ENCODE results near the gene BSPRY.

BSPRY gene

DNA sequence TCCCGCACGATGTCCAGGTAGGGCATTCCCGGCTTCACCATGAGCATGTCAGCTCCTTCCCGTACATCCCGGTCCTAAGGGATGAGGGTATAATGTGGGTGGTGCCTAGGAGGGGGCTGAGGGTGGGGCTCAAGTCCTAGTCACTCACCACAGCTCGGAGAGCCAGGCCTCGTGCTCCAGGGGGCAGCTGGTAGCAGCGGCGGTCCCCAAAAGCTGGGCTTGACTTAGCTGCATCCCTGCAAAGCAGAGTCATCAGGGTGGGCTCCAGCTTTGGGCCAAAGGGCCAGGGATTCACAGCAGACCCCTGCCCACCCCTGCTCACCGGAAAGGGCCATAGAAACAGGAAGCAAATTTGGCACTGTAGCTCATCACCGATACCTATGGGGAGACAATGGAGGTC is 40.1 kb downstream of the BSPRY start:
- no peak overlapping the region for H3K4me3 ChIP-seq
- H3K36me3 ChIP-seq = peaks cover 83% of the 10 kb centered on the region
- no peak overlapping the region for H3K9ac ChIP-seq
- no peak for TF ChIP-seq Cebpa-rat (IDR thresholded peaks at IDR 0.05)
- H3K9me3 ChIP-seq = no peaks in the 10 kb centered on the region
- no peak overlapping the region for H3K27ac ChIP-seq
- no peaks in the 10 kb centered on the region for H3K27me3 ChIP-seq
- H3K4me1 ChIP-seq = peaks cover 12% of the 10 kb centered on the region
- H4K20me1 ChIP-seq = no peaks in the 10 kb centered on the region
- H3K4me2 ChIP-seq = no peak overlapping the region

DNA sequence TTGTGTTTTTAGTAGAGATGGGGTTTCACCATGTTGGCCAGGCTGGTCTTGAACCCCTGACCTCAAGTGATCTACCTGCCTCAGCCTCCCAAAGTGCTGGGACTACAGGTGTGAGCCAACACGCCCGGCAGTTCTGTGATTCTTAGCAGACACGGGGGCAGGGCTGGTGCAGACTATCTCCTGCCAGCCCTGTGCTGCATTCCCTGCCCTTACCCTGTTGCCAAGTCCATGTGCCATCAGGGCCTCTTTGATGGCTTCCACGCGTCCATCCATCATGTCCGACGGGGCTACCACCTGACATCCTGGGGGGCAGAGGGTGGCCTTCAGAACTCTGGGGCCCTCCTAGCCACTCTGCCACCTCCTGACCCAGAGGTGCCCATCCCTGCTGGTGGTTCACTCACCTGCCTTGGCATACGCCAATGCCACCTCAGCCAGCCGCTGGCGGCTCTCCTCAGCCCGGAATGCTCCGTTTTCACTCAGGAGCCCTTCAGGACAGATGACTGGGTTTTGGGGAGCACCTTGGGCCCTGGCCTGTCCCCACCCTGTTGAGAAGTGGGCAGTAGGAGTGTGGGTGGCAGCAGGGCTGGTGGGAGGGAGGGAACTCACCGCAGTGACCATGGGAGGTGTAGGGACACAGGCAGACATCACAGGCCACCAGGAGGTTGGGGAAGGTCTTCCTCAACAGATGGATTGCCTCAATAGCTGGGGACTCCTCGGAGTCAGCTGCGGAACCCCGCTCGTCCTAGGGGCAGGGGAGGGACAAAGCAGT is 41.0 kb downstream of the BSPRY start:
- Histone ChIP-seq H3K4me3 (no peak overlapping the region), H4K20me1 (no peaks in the 10 kb centered on the region), H3K4me2 (no peak overlapping the region), H3K36me3 (peaks cover 88% of the 10 kb centered on the region), H3K4me1 (peaks cover 12% of the 10 kb centered on the region), H3K9ac (no peak overlapping the region), H3K27ac (no peak overlapping the region), H3K9me3 (no peaks in the 10 kb centered on the region), H3K27me3 (no peaks in the 10 kb centered on the region)
- TF ChIP-seq Cebpa-rat (IDR thresholded peaks at IDR 0.05) = no peak

DNA sequence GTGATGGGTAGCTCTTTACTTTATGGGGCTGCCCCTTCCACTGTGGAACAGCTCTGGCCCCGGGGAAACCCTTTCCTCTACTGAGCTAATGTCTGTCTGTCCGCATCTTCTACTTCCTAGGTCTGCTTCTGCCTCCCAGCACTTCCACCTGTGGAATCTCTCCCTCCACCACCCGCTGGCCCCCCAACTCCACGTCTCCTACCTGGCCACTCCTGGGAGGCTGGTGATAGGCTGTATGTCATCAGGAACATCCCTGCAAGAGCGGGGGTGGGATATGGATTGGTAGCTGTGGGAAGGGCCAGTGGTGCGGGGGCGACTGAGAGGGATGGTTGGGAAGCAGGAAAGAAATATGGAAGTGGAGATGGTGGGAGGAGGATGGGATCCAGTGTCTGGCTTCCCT is 42.6 kb downstream of the BSPRY start:
- peaks cover 12% of the 10 kb centered on the region for H3K4me1 ChIP-seq
- H3K27me3 ChIP-seq = no peaks in the 10 kb centered on the region
- H3K27ac ChIP-seq = no peak overlapping the region
- H3K9ac ChIP-seq = no peak overlapping the region
- no peak for TF ChIP-seq Cebpa-rat (IDR thresholded peaks at IDR 0.05)
- H3K9me3 ChIP-seq = no peaks in the 10 kb centered on the region
- H3K36me3 ChIP-seq = peaks cover 85% of the 10 kb centered on the region
- no peak overlapping the region for H3K4me3 ChIP-seq
- no peak overlapping the region for H3K4me2 ChIP-seq
- no peaks in the 10 kb centered on the region for H4K20me1 ChIP-seq

DNA sequence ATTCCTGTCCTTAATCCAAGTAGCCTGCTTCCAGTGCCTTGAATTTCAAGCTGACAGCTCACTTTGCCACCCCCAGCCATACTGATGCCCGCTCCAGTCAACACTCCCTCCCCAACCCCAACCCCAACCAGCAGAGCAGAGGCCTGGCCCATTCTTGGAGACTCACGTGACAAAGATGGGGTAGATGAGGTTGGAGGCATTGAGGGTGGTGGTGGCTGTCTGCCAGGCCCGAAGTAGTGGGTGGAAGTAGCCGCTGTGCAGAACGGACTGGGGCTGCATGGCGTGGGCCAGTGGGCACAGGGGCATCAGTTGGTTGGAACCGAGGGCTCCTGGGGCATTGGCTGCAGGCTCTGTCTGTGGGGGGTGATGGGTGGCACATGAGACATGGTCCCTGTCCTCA is 43.9 kb downstream of the BSPRY start:
- Histone ChIP-seq H3K9ac (no peak overlapping the region), H3K27ac (no peak overlapping the region), H3K4me2 (no peak overlapping the region), H3K27me3 (no peaks in the 10 kb centered on the region), H3K4me1 (peaks cover 8% of the 10 kb centered on the region), H3K9me3 (no peaks in the 10 kb centered on the region), H3K4me3 (no peak overlapping the region), H4K20me1 (0 out of 2 replicates have a peak, but pooled peaks cover 2% of the 10 kb centered on the region), H3K36me3 (peaks cover 72% of the 10 kb centered on the region)
- TF ChIP-seq Cebpa-rat (IDR thresholded peaks at IDR 0.05) = no peak

DNA sequence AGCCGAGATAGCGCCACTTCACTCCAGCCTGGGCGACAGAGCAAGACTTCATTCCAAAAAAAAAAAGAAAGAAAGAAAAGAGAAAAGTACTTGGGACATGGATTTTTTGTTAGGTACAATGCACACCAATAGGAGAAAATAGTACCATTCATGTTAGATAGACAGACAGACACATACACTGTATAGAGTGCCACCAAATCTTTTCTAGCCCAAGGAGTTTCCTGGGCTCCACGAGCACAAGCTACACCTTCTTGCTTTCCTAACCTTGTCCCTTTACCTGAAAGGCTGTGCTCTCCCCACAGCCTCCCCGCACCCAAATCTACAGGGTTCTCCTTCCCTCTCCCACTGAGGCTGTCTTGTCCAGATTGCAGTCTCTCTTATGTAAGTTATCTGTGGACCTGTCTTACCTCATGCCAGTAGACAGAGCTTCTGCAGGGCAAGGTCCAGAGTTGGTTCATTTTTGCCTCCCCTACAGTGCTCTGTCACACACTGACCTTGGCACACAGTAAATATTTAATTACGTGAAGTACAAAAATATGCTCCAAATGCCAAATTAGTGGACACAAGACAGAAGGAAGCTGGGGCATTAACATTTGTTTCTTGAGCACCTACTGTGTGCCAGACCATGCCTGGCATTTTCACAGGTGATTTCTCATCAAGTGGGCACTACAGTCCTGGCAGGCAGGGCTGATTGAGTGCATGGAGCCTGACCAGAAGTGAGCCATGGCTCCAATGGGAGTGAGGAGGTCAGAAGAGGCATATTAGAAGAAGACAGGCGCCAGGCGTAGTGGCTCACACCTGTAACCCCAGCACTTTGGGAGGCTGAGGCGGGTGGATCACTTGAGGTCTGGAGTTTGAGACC is 45.9 kb downstream of the BSPRY start:
- Histone ChIP-seq H3K27ac (no peak overlapping the region), H3K9me3 (no peaks in the 10 kb centered on the region), H4K20me1 (peaks cover 21% of the 10 kb centered on the region; the same call in 1 of the 2 replicates), H3K27me3 (no peaks in the 10 kb centered on the region), H3K36me3 (peaks cover 53% of the 10 kb centered on the region), H3K4me1 (peaks cover 21% of the 10 kb centered on the region), H3K4me3 (no peak overlapping the region), H3K4me2 (no peak overlapping the region), H3K9ac (no peak overlapping the region)
- TF ChIP-seq Cebpa-rat (IDR thresholded peaks at IDR 0.05) = no peak

DNA sequence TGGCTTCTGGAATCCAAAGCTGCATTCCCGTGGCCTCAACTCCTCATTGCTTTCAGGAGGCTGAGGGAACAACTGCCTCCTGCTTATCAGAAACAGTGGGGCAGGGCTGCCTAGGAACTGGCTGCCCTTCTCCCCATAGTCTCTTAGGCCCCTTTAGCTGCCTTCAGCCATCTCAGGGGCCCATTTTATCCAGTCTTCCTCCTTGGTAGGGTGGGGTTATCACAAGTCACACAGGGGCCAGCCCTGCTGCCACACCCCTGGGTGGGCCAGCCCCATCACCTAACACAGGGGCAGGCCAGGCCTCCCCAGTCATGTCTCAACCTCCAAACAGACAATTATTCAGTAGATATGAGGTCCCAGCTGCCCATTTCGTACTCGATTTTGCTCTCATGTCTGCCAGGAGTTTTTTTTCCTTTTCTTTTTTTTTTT is 47.9 kb downstream of the BSPRY start:
- Histone ChIP-seq H3K4me1 (peaks cover 32% of the 10 kb centered on the region), H3K27me3 (no peaks in the 10 kb centered on the region), H3K36me3 (peaks cover 33% of the 10 kb centered on the region), H3K27ac (no peak overlapping the region), H3K9ac (no peak overlapping the region), H3K9me3 (no peaks in the 10 kb centered on the region), H4K20me1 (peaks cover 23% of the 10 kb centered on the region; the same call in 1 of the 2 replicates), H3K4me3 (no peak overlapping the region), H3K4me2 (no peak overlapping the region)
- no peak for TF ChIP-seq Cebpa-rat (IDR thresholded peaks at IDR 0.05)

DNA sequence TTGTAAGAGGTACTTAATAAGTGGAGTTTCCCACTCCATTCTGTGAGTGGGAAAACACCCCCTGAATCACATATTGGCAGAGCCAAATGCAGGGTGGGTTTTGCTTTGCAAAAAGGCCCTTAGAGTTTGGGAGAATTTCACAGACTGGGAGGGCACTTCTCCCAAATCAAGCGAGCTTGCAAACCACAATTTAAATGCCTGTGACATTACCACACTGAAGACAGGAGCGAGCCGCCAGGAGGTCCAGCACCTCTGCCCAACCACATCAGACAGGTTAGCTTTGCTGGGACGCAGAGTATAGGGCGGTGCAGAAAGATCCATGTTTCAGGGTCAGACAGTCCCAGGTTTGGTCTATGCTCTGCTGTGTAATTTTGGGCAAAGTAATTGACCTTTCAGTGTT is 49.5 kb downstream of the BSPRY start:
- H4K20me1 ChIP-seq = peaks cover 23% of the 10 kb centered on the region; the same call in 1 of the 2 replicates
- no peak overlapping the region for H3K4me3 ChIP-seq
- no peak overlapping the region for H3K4me2 ChIP-seq
- H3K27ac ChIP-seq = no peak overlapping the region
- peaks cover 18% of the 10 kb centered on the region; the same call in 1 of the 2 replicates for H3K36me3 ChIP-seq
- peaks cover 32% of the 10 kb centered on the region for H3K4me1 ChIP-seq
- no peak overlapping the region for H3K9ac ChIP-seq
- H3K27me3 ChIP-seq = no peaks in the 10 kb centered on the region
- TF ChIP-seq Cebpa-rat (IDR thresholded peaks at IDR 0.05) = no peak
- H3K9me3 ChIP-seq = no peaks in the 10 kb centered on the region

DNA sequence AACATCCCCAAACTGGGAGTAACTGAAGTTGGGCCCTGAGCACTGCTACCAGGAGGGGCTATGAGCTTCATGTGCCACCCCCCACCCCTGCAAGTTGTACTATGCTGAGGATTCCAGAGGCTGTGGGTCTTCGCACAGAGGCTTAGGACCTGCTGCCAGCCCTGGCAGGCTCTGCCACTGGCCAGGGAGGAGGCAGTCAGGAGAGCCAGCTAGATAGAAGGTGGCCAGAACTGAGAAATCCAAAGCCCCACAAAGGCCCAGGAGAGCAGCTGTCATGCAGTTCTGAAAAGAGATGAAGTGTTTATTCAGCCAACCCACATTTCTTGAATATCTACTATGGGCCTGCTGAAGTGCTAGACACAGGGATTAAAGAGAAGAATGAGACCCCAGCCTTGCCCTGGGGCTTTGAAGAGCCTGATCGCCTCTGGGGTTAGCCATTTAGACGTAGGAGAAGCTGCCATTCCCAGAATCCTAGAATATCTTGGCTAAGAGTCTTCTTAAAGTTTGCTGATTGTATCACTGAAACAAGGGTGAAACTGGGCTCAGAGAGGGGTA is 50.4 kb downstream of the BSPRY start:
- Histone ChIP-seq H3K9me3 (no peaks in the 10 kb centered on the region), H3K27ac (no peak overlapping the region), H3K27me3 (no peaks in the 10 kb centered on the region), H4K20me1 (peaks cover 23% of the 10 kb centered on the region; the same call in 1 of the 2 replicates), H3K4me2 (peak overlapping the region; percentile 89), H3K36me3 (peaks cover 18% of the 10 kb centered on the region; the same call in 1 of the 2 replicates), H3K9ac (peak overlapping the region; percentile 83; the same call in 1 of the 2 replicates), H3K4me3 (peak overlapping the region; percentile 92; the same call in 1 of the 2 replicates), H3K4me1 (peaks cover 39% of the 10 kb centered on the region)
- TF ChIP-seq Cebpa-rat (IDR thresholded peaks at IDR 0.05) = no peak

DNA sequence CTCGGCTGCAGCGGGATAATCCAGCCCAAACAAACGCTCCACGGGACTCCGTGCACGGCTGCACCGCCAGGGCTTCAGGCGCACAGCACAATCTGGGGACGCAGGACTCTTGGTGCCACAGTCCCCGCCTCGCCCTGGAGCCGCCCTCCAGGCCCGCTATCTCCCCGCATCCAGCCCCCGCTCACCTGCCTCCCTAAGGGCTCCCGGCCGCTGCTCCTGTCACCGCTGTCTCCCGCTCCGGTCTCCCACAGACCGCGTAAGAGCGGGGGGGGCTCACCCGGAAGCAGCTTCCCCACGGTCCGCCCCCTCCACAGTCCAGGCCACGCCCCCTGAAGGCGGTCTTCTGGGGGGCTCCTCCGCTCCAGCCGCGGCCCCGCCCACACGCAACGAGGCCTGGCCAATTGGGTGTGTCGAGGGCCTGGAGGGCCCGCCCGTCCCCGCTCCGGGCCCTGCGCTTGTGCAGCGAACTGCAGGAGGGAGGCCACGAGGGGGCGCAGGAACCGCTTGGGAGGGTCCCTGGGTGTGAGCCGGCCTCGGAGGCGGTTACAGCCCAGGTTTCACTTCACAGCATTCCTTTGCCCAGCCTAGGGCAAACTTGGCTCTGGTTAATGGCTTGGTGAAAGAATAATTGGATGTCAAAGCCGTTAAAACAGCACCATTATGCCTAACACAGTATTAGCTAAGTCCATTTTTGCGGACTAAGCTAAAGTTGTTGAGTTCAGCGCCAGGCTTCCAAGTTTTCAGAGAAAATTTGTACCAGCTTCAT is 51.9 kb downstream of the BSPRY start, which contains the start of gene ALAD:
Gene ALAD, minus strand, starts transcription at position 258 of the 766 bp plus-strand sequence. CDS start 7,725 bp downstream, outside the sequence.
- Histone ChIP-seq H4K20me1 (peaks cover 23% of the 10 kb centered on the region; the same call in 1 of the 2 replicates), H3K36me3 (0 out of 2 replicates have a peak, but pooled peaks cover 8% of the 10 kb centered on the region), H3K4me2 (peak within 1 kb of the TSS; percentile 89), H3K27ac (peak within 1 kb of the TSS; percentile 64), H3K4me1 (peaks cover 54% of the 10 kb centered on the region), H3K9ac (peak within 1 kb of the TSS; percentile 83), H3K27me3 (no peaks in the 10 kb centered on the region), H3K9me3 (no peaks in the 10 kb centered on the region), H3K4me3 (peak within 1 kb of the TSS; percentile 92)
- no peak for TF ChIP-seq Cebpa-rat (IDR thresholded peaks at IDR 0.05)

Data from BLaER1 (cell line).